OCI-LY3 (cell line): ENCODE measurements around the gene BMPER.

Source experiments
- EZH2phosphoT487 ChIP-seq: fragments of 200-600 bp; shearing (Covaris generic); IDR thresholded peaks from 2 replicates; pipeline ENCODE4 v1.6.1; 2018; ENCODE audit warnings: antibody characterized with exemption, mixed run types, low read depth
- TF ChIP-seq, protein P1 (sequence below): fragments of 200-600, 300-600 bp; sonication (generic); IDR thresholded peaks from 2 replicates; pipeline ENCODE4 v1.5.1; 2014; ENCODE audit warnings: antibody characterized with exemption, low read length, low read depth

DNA sequence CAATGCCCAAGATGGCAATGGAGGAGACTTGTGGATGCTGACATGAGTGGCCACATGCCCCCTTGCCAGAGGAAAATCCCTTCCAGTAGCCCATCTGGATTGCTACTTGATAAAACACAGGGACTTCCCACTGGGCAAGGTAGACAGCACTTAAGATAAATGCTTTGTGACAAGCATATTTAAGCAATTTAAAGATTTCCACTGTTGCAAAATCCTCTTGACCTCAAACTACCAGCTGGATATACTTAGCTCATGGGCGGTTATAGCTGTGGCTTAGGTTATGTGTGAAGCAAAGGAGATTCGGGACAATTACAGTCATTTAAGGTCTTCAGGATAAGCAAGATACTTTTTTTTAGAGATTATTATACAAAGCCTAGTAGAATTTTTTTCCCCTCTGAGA lies 238.1 kb downstream of the BMPER start:
- TF ChIP-seq, protein P1, sequence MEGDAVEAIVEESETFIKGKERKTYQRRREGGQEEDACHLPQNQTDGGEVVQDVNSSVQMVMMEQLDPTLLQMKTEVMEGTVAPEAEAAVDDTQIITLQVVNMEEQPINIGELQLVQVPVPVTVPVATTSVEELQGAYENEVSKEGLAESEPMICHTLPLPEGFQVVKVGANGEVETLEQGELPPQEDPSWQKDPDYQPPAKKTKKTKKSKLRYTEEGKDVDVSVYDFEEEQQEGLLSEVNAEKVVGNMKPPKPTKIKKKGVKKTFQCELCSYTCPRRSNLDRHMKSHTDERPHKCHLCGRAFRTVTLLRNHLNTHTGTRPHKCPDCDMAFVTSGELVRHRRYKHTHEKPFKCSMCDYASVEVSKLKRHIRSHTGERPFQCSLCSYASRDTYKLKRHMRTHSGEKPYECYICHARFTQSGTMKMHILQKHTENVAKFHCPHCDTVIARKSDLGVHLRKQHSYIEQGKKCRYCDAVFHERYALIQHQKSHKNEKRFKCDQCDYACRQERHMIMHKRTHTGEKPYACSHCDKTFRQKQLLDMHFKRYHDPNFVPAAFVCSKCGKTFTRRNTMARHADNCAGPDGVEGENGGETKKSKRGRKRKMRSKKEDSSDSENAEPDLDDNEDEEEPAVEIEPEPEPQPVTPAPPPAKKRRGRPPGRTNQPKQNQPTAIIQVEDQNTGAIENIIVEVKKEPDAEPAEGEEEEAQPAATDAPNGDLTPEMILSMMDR, result no peak
- TF ChIP-seq EZH2phosphoT487, result no peak
